Hematopoietic multipotent progenitor cell treated with erythropoietin and hydrocortisone succinate and interleukin-3 and kit ligand, for 15 days (in vitro differentiated cells): ENCODE data around the gene ARHGAP27.
"Not testable (repeated sequence)": the region's sequence is repeated elsewhere in the genome, so short reads cannot be mapped to it uniquely, and the experiment has no call there.

Experiments used
- DNase-seq: peaks from one replicate; pipeline ENCODE4 v3.0.0-alpha.2; 2015; ENCODE audit warnings: low spot score

Gene ARHGAP27

GRCh38 chr17:45432405-45433158 is at the start of gene ARHGAP27:
Gene ARHGAP27 (minus strand): TSS chr17:45432870. CDS start chr17:45430279, 2,591 bp downstream.
- no peak for DNase-seq

DNA sequence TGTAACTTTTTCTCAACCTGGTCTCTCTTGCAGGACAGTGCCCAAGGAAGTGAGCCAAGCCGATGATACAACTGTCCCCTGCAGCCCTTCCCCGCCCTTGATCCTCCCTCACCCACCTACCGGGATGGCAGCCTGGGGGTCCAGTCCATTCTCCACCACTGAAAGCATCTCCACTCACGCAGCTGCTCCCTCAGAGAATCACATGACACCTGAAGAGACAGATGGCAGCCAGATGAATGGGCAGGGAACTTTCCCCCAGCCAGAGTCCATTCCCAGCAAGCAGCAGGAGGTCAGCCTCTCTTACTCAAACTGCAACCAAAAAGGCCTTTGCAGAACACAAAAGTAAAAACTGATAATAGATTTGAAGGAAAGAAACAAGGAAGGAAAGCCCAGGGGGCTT is 49.6 kb upstream of the ARHGAP27 start:
- DNase-seq: not testable (repeated sequence)

GRCh38 chr17:45475436-45475835 is 42.8 kb upstream of the ARHGAP27 start:
- not testable (repeated sequence) for DNase-seq

GRCh38 chr17:45472249-45472648 is 39.6 kb upstream of the ARHGAP27 start:
- not testable (repeated sequence) for DNase-seq

- not testable (repeated sequence) for DNase-seq
Measured at GRCh38 chr17:45469204-45469563, 36.5 kb upstream of the ARHGAP27 start.

- not testable (repeated sequence) for DNase-seq
Measured at GRCh38 chr17:45468293-45469203, 35.9 kb upstream of the ARHGAP27 start.

GRCh38 chr17:45461524-45462327 is 29.1 kb upstream of the ARHGAP27 start:
- DNase-seq: not testable (repeated sequence)

DNA sequence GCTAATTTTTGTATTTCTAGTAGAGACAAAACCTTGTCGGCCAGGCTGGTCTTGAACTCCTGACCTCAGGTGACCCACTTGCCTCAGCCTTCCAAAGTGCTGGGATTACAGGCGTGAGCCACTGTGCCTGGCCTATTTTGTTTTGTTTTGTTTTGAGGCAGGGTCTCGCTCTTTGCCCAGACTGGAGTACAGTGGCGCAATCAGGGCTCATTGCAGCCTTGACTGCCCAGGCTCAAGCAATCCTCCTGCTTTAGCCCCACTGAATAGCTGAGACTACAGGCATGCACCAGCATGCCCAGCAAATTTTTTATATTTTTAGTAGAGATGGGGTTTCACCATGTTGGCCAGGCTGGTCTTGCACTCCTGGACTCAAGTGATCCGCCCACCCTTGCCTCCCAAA is 27.8 kb upstream of the ARHGAP27 start:
- DNase-seq: not testable (repeated sequence)

DNA sequence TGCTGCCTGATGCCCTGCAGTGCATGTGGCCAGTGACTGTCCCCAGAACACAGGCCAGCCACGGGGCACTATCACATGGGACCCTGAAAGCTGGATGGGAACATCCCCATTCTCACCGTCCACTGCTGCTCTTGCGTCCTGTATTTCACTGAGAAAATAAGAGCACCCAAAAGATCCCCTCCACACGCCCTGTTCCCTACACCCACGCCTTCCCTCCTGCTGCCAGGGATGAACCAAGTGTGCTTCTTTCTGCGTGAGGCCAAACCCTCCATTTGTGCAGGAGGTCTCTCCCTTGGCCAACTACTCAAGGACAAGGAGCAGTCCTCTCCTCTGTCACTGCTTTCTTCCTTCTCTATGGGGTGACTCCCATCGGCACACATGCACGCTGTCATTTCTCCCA is 21.7 kb upstream of the ARHGAP27 start:
- DNase-seq: not testable (repeated sequence)

DNA sequence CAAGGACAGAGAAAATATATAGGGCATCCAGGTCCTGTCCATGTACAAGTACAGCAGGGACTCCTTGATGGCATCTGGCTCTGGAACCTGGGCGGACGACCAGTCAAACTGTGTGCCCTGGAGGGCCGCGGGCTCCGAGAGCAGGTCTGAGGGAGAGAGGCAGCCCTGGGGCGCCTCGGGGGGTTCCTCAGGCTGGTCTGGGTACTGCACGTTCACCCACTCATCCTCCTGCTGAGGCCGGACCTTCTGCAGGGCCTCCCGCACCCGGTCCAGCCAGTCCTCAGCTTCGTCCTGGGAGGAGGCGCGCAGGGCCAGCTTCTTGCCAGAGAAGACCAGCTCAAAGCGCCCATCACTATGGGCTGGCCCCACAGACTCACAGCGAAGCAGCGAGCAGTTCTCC is 21.1 kb upstream of the ARHGAP27 start:
- DNase-seq: not testable (repeated sequence)

- DNase-seq: not testable (repeated sequence)
Measured at GRCh38 chr17:45453225-45453534, 20.5 kb upstream of the ARHGAP27 start.

- DNase-seq: not testable (repeated sequence)
Measured at GRCh38 chr17:45452329-45453224, 19.9 kb upstream of the ARHGAP27 start.

DNA sequence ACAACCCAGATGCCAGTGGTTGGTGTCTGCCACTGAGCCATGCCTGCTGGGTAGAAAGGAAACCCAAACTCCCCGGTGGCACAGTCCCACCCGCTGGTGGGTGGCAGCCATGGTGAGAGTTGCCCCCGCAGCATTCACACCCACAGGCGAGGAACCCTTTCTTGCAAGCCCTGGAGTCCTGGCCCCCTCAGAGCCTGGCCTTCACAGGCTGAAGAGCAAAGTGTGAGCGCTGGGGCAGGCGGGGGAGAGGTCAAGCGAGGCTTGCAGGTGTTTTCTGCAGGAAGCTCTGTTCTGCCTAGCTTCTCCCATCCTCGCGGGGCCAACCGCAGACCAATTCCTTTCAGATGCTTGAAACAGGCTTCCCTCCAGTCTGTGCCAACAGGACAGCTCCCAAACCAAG is 19.0 kb upstream of the ARHGAP27 start:
- not testable (repeated sequence) for DNase-seq

DNA sequence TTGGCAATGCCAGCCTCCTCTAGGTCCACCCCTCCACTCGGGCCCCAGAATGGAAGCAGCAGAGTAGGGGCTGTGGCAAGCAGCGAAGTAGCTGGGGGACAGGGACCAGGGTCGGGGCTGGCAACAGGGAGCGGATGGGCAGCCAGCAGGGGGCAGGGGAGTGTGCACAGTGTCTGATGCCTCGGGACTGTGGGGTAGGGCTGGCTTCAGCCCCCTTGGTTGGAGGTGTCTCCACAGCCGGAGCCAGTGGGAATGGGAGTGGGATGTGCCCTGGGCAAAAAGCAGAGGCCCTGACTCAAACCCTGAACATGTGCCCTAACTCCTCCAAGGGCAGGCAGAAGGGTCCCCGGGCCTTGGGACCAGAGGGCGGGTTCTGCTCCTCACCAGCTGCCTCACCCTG is 18.5 kb upstream of the ARHGAP27 start:
- no peak for DNase-seq

DNA sequence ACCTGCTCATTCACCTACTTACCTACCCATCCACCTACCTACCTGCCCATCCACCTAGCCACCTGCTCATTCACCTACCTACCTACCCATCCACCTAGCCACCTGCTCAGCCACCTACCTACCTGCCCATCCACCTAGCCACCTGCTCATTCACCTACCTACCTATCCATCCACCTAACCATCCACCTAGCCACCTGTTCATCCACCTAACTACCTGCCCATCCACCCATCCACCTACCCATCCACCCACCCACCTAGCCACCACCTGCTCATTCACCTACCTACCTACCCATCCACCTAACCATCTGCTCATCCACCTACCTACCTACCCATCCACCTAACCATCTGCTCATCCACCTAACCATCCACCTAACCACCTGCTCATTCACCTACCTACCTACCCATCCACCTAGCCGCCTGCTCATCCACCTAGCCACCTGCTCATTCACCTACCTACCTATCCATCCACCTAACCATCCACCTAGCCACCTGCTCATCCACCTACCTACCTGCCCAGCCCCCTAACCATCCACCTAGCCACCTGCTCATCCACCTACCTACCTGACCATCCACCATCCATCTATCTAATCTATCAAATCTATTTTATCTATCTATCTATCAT is 17.1 kb upstream of the ARHGAP27 start:
- DNase-seq: not testable (repeated sequence)

DNA sequence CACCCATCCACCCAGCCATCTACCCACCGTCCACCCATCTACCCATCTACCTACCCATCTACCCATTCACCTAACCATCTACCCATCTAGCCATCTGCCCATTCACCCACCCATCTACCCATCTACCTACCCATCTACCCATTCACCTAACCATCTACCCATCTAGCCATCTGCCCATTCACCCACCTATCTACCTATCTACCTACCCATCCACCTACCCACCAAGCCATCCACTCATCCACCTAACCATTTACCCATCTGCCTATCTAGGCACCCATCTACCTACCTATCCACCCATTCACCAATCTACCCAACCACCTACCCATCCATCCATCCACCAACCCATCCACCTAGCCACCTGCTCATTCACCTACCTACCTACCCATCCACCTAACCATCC is 16.6 kb upstream of the ARHGAP27 start:
- DNase-seq: not testable (repeated sequence)

- not testable (repeated sequence) for DNase-seq
Measured at GRCh38 chr17:45448483-45448882, 15.8 kb upstream of the ARHGAP27 start.

- not testable (repeated sequence) for DNase-seq
Measured at GRCh38 chr17:45448066-45448465, 15.4 kb upstream of the ARHGAP27 start.

DNA sequence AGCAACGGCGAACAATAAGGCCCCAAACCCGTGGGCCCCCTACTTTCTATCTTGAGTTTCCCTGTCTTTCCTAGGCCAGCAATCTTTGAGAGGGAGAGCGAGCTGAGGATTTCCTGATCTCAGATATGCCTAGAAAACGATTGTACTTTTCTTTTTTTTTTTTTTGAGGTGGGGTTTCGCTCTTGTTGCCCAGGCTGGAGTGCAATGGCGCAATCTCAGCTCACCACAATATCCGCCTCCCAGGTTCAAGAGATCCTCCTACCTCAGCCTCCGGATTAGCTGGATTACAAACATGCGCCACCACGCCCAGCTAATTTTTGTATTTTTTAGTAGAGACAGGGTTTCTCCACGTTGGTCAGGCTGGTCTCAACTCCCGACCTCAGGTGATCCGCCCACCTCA is 15.0 kb upstream of the ARHGAP27 start:
- DNase-seq: not testable (repeated sequence)

GRCh38 chr17:45446872-45447625 is 14.4 kb upstream of the ARHGAP27 start:
- DNase-seq: not testable (repeated sequence)
